ENCODE data around the gene RTTN.

- no peak for TF ChIP-seq CREB5 (CRISPR knock-in tag; IDR thresholded peaks at IDR 0.05; ENCODE audit: low read depth)
- no peak for TF ChIP-seq ZFP3 (CRISPR knock-in tag; IDR thresholded peaks at IDR 0.05)
- no peak for TF ChIP-seq ZNF70 (CRISPR knock-in tag; IDR thresholded peaks at IDR 0.05)
- no peak for TF ChIP-seq ZNF8 (CRISPR knock-in tag; IDR thresholded peaks at IDR 0.05)
- TF ChIP-seq CSDC2 (CRISPR knock-in tag; IDR thresholded peaks at IDR 0.05), result no peak
- TF ChIP-seq, protein P1, sequence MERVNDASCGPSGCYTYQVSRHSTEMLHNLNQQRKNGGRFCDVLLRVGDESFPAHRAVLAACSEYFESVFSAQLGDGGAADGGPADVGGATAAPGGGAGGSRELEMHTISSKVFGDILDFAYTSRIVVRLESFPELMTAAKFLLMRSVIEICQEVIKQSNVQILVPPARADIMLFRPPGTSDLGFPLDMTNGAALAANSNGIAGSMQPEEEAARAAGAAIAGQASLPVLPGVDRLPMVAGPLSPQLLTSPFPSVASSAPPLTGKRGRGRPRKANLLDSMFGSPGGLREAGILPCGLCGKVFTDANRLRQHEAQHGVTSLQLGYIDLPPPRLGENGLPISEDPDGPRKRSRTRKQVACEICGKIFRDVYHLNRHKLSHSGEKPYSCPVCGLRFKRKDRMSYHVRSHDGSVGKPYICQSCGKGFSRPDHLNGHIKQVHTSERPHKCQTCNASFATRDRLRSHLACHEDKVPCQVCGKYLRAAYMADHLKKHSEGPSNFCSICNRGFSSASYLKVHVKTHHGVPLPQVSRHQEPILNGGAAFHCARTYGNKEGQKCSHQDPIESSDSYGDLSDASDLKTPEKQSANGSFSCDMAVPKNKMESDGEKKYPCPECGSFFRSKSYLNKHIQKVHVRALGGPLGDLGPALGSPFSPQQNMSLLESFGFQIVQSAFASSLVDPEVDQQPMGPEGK (CRISPR knock-in tag; IDR thresholded peaks at IDR 0.05; ENCODE audit: borderline replicate concordance), result no peak
- TF ChIP-seq, protein P2, sequence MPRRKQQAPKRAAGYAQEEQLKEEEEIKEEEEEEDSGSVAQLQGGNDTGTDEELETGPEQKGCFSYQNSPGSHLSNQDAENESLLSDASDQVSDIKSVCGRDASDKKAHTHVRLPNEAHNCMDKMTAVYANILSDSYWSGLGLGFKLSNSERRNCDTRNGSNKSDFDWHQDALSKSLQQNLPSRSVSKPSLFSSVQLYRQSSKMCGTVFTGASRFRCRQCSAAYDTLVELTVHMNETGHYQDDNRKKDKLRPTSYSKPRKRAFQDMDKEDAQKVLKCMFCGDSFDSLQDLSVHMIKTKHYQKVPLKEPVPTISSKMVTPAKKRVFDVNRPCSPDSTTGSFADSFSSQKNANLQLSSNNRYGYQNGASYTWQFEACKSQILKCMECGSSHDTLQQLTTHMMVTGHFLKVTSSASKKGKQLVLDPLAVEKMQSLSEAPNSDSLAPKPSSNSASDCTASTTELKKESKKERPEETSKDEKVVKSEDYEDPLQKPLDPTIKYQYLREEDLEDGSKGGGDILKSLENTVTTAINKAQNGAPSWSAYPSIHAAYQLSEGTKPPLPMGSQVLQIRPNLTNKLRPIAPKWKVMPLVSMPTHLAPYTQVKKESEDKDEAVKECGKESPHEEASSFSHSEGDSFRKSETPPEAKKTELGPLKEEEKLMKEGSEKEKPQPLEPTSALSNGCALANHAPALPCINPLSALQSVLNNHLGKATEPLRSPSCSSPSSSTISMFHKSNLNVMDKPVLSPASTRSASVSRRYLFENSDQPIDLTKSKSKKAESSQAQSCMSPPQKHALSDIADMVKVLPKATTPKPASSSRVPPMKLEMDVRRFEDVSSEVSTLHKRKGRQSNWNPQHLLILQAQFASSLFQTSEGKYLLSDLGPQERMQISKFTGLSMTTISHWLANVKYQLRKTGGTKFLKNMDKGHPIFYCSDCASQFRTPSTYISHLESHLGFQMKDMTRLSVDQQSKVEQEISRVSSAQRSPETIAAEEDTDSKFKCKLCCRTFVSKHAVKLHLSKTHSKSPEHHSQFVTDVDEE (CRISPR knock-in tag; IDR thresholded peaks at IDR 0.05), result no peak
These were observed 174.3 kb downstream of the RTTN start for GRCh38 chr18:70031221-70031620.
